Measurements from ENCODE around the gene LRRC10B. TPM values are rescaled to one million over a fixed set of nuclear protein-coding genes. Genes with fewer than 3 reads are reported as not detected.

The LRRC10B gene
- total RNA-seq, 4 donors from 2014 or later, result 1.1 to 2.0 (median 1.7) TPM

- TF ChIP-seq, protein P1, sequence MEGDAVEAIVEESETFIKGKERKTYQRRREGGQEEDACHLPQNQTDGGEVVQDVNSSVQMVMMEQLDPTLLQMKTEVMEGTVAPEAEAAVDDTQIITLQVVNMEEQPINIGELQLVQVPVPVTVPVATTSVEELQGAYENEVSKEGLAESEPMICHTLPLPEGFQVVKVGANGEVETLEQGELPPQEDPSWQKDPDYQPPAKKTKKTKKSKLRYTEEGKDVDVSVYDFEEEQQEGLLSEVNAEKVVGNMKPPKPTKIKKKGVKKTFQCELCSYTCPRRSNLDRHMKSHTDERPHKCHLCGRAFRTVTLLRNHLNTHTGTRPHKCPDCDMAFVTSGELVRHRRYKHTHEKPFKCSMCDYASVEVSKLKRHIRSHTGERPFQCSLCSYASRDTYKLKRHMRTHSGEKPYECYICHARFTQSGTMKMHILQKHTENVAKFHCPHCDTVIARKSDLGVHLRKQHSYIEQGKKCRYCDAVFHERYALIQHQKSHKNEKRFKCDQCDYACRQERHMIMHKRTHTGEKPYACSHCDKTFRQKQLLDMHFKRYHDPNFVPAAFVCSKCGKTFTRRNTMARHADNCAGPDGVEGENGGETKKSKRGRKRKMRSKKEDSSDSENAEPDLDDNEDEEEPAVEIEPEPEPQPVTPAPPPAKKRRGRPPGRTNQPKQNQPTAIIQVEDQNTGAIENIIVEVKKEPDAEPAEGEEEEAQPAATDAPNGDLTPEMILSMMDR (IDR thresholded peaks at IDR 0.05), result no peak
- DNase-seq (ENCODE audit: low spot score) (no peak), ATAC-seq (ENCODE audit: low FRiP score) (no peak)
Measured at GRCh38 chr11:61531044-61531443, 22.5 kb downstream of the LRRC10B start.

- DNase-seq (ENCODE audit: low spot score), result no peak
- no peak for ATAC-seq (ENCODE audit: low FRiP score)
- TF ChIP-seq, protein P1 (IDR thresholded peaks at IDR 0.05), result no peak
Measured at GRCh38 chr11:61532134-61533038, 23.8 kb downstream of the LRRC10B start.

- TF ChIP-seq, protein P1 (IDR thresholded peaks at IDR 0.05), result no peak
- DNase-seq (ENCODE audit: low spot score) (no peak), ATAC-seq (ENCODE audit: low FRiP score) (no peak)
Measured at GRCh38 chr11:61533039-61533375, 24.5 kb downstream of the LRRC10B start.

DNA sequence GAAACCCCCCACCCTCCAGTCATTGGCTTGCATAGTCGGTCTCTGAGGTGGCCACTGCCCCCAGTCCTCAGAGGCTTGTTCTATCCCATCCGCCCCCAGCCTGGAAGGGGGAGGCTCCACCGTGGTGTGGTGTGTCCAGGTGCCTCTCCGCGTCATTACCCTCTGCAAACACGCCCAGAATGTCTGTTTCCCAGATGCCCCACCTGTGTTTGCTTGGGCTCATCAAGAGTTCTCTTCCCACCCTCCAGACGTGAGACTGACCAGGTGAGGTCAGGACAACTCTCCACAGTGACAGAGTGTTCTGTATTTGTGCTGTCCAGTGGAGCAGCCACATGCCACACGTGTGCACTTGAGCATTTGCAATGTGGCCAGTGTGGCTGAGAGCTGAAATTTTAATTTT lies 24.9 kb downstream of the LRRC10B start:
- TF ChIP-seq, protein P1 (IDR thresholded peaks at IDR 0.05), result no peak
- DNase-seq (ENCODE audit: low spot score) (no peak), ATAC-seq (ENCODE audit: low FRiP score) (no peak)

DNA sequence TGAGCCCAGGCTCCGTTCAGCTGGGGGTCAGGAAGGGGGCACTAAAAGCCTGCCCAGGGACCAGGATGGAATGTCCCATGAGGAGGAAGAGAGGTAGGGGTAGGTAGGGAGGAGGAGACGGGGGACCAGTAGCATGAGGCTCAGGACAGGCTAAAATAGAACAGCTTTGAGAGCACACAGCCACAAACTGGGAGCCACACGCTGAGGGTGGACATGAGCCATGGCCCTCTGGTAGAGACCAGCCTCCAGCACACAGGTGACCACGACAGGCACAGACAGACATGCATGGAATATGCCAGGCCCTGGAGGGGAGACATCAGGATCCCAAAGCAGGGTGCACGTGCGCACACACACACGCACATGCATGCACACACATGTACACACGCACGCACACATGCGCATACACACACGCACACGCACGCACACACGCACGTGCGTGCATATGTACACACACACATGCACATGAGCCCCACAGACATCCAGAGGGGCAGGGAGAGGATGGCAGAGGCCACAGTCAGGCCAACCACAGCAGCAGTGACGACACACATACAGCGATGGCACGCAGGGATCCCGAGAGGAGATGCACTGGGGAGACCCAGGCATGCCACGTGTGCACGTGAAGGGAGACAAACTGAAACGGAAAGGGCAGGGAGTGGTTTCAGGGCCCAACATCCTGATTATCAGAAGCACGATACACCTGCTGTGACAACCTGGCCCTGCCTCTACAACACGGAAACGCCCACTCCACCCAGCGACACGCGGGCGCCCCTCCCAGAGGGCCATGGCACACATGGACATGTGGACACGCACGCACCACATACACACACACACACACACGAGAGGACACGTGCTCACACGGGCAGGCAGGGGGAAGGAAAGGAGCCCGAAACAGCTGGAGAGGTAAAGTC lies 25.7 kb downstream of the LRRC10B start:
- DNase-seq (ENCODE audit: low spot score), result no peak
- TF ChIP-seq, protein P1 (IDR thresholded peaks at IDR 0.05), result no peak
- no peak for ATAC-seq (ENCODE audit: low FRiP score)

DNA sequence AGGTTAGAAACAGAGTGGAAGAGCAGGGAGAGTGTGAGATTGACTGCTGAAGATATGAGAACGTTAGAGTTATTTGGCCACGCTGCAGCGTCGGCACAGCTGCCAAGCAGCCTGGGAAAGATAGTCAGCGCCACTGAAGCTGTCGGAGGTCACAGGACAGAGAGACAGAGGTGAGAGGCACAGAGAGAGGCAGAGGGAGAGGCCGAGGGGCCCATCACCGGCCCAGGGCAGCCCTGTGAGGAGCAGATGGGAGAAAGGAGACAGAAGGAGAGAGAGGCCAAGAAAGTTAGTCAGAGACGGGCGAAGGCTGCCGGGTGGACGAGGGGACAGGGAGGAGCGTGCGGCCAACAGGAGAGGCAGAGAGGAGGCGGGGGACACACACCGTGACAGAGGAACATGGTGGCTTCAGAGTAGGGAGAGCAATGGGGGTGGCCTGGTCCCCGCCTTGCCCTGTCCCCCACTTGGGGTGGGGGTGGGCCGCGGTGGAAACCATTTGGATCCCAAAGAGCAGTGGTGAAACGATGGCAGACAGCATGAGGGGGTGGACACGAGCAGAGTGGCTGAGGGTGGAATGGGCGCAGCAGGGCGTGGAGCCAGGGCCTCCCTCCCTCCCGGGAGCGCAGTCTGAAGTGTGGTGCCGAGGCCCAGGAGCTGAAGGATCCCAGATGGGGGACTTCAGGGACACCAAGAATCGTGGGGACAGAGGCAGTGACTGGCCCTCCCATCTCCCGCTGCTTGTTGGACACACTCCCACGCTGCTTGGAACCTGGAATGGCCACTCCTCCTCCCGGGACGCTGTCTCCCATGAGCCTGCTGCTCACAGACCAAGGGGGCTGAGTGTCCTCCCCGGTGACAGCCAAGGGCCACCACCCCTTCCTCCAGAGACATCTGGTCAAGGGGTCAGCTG lies 26.6 kb downstream of the LRRC10B start:
- TF ChIP-seq, protein P1 (IDR thresholded peaks at IDR 0.05), result no peak
- DNase-seq (ENCODE audit: low spot score) (no peak), ATAC-seq (ENCODE audit: low FRiP score) (no peak)

Measured in omental fat pad (tissue), 4 donors.